ENCODE measurements around the gene POU4F1.

POU4F1 gene

GRCh38 chr13:78589206-78589605 lies 14.1 kb downstream of the POU4F1 start:
- peak; percentile 65 for DNase-seq

GRCh38 chr13:78587395-78587794 lies 16.0 kb downstream of the POU4F1 start:
- DNase-seq = no peak

GRCh38 chr13:78586706-78587105 lies 16.6 kb downstream of the POU4F1 start:
- no peak for DNase-seq

- DNase-seq = no peak
These were observed 27.1 kb downstream of the POU4F1 start for GRCh38 chr13:78576261-78576660.

GRCh38 chr13:78572459-78572858 lies 30.9 kb downstream of the POU4F1 start:
- no peak for DNase-seq

GRCh38 chr13:78569029-78569428 lies 34.3 kb downstream of the POU4F1 start:
- DNase-seq = no peak

- DNase-seq = no peak
These were observed 36.7 kb downstream of the POU4F1 start for GRCh38 chr13:78566631-78567030.

GRCh38 chr13:78562237-78562889 lies 41.0 kb downstream of the POU4F1 start:
- DNase-seq = no peak

Data from left hindlimb (tissue), 1 donor.